Stimulated activated CD4-positive, alpha-beta T cell treated with anti-CD3 and anti-CD28 coated beads, TNF-alpha, amount 100 ng/mL, for 48 hours (primary cell): ENCODE measurements around the gene NLRP13.
"Not testable (repeated sequence)": the region's sequence is repeated elsewhere in the genome, so short reads cannot be mapped to it uniquely, and the experiment has no call there.

Experiments used
- DNase-seq, 3 donors: peaks; one replicate each; pipeline ENCODE4 v3.0.0-alpha.2; 2020; ENCODE audit warnings: low read depth in 3 of 3

Gene NLRP13

GRCh38 chr19:55931936-55932386, at the start of gene NLRP13:
Gene NLRP13 (minus strand): TSS chr19:55932336. CDS start chr19:55932311, 25 bp downstream.
- DNase-seq = no peak

DNA sequence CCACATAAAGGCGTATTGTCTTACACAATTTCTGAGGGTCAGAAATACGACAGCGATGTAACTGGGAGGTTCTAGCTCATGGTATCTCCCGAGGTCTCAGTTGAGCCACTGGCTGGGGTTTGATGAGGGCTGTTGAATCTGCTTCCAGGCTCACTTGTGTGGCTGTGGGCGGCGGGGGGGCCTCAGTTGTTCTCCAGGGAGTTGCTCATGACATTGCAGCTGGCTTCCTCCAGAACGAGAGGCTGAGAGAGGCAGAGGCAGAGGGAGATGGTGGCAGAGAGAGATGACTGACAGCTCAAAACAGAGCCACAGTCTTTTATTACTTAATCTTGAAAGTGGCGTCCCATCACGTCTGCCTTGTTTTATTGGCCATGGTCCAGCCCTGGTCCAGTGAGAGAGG, 48.3 kb upstream of the NLRP13 start:
- no peak for DNase-seq

GRCh38 chr19:55973982-55974381, 41.8 kb upstream of the NLRP13 start:
- DNase-seq = no peak

DNA sequence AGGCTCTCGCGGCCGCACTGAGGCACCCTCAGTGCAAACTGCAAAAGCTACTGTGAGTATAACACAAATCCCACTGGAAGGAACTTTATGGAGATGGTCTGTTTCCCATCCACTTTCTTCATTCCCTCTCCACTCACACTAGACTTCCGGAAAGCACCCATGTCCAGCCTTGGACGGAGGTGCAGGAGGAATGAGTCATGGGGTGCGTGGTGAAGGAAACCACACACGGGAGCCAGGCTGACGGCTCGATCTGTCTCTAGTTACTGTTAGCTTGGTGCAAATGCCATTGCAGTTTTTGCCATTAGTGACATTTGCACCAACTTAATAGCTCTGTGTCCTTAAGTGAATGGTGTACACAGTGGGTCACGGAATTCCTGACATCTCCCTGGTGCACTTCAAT, 30.1 kb upstream of the NLRP13 start:
- no peak for DNase-seq

- no peak for DNase-seq
Measured at GRCh38 chr19:55959996-55960675, 28.0 kb upstream of the NLRP13 start.

DNA sequence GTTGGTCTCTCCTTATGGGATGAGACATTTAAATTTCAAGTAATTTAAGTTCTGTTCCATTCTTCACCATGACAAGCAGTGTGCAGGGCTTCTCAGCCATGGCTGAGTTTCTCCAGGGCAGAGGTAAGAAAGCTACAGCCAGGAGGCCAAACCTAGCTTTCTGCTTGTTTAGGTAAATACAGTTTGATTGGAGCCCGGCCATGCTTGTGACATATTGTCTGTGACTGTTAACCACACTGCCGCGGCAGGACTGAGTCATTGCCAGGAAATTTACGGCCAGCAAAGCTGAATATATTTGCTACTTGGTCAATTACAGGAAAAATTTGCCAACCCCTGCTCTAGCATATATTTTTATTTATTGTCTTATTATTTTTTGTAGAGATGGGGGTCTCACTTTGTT, 26.2 kb upstream of the NLRP13 start:
- DNase-seq = no peak

GRCh38 chr19:55956431-55956830, 24.3 kb upstream of the NLRP13 start:
- no peak for DNase-seq

DNA sequence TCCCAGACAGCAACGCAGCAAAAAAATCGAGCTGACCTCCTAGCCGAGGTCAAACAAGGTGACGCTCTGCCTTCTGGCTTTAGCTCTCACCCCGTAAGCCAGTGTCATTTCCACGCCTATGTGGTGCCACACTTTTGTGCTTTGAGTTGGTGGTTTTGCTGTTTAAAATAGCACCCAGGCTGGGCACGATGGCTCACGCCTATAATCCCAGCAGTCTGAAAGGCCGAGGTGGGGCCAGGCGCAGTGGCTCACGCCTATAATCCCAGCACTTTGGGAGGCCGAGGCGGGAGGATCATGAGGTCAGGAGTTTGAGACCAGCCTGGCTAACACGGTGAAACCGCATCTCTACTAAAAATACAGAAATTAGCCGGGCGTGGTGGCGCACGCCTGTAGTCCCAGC, 18.4 kb upstream of the NLRP13 start:
- not testable (repeated sequence) for DNase-seq

- no peak for DNase-seq
Measured at GRCh38 chr19:55947532-55947931, 15.4 kb upstream of the NLRP13 start, which contains the start of gene NLRP8. Gene NLRP8 (plus strand): TSS chr19:55947832.

- DNase-seq = no peak
Measured at GRCh38 chr19:55940306-55940705, 8.2 kb upstream of the NLRP13 start.

- no peak for DNase-seq
Measured at GRCh38 chr19:55939206-55939605, 7.1 kb upstream of the NLRP13 start.

DNA sequence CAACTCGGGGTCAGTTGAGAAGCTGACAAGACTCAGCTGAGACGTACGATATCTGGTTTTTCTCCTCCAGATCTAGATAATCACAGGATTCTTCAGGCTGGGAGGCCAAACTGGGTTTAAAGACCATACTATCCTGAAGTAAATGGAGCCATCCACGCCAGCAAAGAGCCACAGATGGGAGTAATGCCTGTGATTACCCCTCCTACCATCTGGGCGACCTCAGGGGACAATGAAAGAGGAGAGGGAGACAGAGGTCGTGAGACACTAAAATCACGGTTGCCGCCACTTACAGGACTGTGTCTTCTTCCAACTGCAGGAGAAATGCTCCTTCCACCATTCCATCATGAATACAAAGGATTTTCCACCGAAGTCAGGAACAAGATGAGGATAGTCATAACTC, 3.1 kb upstream of the NLRP13 start:
- DNase-seq = no peak

DNA sequence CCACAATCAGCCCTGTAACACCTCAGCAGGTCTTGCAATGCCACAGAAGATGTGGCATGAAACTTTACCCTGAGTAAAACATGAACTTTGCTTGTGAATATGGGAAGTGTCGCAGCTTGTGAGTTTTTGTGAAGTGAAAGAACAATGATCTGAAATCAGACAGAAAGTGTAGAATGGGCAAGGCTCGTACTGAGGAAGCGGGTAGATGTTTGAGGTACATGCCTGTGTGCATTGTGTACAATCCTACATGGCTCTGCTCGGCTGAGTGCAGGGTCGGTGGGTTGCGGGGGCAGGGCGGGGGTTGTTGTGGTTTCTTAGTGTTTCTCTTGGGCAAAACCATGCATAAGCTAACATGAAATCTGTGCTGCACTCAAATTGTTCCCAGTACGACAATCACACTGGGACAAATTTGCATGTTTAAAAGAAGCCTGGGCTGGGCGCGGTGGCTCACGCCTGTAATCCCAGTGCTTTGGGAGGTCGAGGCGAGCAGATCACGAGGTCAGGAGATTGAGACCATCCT, 1.1 kb downstream of the NLRP13 start:
- DNase-seq = no peak

DNA sequence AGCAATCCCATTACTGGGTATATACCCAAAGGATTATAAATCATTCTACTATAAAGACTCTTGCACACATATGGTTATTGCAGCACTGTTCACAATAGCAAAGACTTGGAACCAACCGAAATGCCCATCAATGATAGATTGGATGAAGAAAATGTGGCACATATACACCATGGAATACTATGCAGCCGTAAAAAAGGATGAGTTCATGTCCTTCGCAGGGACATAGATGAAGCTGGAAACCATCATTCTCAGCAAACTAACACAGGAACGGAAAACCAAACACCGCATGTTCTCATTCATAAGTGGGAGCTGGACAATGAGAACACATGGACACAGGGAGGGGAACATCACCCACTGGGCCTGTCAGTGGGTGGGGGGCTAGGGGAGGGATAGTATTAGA, 2.9 kb downstream of the NLRP13 start:
- not testable (repeated sequence) for DNase-seq

DNA sequence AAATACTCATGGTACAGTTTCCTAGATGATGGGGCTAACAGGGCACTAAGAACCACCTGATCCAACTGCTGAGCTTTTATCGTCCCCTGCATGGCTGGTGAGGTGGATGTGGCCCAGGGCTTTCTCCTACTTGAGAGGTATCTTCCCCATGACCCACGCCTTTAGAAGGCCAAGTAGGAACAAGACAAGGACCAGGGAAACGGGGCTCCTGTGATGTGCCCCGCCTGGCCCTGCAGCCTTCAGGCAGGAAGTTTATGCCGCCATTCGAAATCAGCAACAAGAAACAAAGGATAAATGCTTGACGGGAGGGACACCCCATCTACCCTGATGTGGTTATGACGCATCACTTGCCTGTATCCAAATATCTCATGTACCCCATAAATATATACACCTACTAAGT, 4.1 kb downstream of the NLRP13 start:
- DNase-seq = no peak

DNA sequence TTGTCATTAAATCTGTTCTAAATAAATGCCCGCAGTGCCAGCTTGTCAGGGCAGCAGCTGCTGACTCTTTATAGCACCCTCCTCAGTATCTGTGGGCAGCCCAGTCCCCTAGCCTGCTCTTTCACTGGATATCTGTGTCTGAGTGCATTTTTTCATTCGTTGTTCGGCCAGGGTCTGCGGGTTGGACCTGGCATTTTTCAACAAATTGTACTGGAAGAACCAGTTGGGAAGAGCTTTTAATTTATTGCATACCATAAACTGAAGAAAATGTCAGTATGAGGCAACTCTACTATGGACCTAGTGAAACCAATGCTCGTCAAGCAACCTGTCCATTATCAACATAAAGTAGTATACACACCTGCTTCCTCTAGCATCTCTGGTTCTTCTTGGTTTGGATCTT, 8.6 kb downstream of the NLRP13 start:
- DNase-seq = no peak

DNA sequence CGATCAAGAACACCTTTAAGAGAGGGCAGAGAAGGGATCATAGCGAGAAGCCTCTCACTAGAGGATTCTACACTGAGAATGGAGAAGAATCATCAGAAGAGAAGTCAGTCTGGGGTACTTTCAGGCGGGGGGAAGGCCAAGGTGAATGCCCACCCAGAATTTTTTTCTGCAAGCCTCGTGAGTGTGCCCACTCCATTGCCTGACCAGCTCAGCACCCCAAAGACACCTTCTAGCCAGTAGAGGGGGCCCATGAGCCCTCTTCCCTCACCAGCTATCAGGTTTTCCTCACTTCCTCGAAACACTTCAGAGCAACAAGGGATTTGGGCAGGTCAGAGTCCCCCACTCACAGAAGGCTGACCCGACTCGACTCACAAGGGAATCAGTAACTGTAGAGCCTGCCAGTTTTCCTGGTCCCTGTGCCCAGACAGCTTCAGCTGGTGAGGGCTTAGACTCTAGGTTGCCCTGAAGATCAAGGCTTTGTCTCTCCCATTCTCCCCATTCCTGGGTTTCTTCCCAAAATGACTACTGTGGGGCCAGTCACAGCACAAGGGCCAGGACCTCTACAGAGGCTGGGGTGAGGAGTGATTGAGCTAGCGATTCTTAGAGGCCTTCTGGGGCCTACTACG, 18.4 kb downstream of the NLRP13 start:
- no peak for DNase-seq

DNA sequence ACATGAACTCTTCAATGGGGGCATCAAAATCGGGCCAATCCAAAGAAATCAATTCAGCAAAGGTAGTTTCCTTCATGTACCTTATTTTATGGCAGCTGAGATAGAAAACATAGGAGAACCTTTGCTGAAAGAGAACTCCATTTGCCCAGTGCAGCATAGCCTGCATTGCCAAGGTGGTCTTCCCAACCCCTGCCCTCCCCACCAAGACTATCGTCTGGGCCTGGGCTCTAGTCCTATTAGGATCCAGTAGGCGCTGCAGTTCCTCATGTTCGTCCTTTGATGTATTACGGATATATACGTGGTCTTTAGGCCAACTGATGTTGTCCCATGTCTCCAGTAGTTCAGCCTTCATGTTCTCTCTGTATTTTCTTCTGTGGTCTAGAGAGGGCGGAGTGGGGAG, 19.2 kb downstream of the NLRP13 start:
- no peak for DNase-seq

DNA sequence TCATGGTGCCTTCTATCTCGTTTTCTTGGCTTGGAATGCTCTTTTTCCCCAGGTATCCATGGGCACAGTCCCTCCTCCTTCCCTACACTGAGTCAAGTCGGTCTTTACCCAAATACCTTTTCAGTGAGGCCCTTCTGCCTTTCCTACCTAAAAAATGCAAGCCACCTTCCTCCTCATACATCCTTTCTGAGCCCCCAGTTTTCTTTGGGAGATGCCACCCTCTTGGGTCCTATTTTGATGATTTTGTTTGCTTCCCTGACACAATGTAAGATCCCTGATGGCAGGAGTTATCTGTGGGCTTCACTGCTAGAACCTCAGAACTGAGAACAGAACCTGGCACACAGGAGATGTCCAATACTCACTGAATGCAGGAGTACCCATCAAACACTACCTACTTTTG, 22.3 kb downstream of the NLRP13 start:
- no peak for DNase-seq

DNA sequence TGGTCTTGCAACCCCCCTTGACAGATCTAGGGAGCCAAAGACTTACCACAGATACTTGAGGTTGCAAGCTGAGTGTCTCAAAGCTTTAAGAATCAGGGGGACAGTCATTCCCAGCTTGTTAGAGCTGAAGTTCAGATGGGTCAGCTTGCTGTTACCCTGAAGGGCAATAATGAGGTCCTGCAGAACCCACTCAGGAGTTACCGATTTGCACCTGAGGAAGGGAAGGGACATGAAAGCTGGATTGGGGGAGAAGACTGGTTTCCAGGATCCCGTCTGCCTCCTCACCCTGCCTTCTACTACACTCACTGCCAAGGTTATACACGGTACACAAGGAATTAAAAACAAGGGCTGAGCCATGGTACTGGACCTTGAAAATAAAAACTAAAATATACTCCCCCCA, 24.4 kb downstream of the NLRP13 start:
- no peak for DNase-seq

DNA sequence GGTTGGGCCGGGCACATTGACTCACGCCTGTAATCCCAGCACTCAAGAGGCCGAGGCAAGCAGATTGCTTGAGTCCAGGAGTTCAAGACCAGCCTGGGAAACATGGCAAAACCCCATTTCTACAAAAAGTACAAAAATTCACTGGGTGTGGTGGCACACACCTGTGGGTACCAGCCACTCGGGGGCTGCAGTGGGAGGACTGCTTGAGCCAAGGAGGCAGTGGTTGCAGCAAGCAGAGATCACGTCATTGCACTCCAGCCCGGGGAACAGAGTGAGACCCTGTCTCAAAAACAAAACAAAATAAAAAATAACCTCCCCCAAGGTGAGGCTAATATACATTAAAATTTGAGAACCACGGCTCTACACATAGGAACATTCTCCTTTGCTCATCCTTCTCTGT, 24.9 kb downstream of the NLRP13 start:
- no peak for DNase-seq

DNA sequence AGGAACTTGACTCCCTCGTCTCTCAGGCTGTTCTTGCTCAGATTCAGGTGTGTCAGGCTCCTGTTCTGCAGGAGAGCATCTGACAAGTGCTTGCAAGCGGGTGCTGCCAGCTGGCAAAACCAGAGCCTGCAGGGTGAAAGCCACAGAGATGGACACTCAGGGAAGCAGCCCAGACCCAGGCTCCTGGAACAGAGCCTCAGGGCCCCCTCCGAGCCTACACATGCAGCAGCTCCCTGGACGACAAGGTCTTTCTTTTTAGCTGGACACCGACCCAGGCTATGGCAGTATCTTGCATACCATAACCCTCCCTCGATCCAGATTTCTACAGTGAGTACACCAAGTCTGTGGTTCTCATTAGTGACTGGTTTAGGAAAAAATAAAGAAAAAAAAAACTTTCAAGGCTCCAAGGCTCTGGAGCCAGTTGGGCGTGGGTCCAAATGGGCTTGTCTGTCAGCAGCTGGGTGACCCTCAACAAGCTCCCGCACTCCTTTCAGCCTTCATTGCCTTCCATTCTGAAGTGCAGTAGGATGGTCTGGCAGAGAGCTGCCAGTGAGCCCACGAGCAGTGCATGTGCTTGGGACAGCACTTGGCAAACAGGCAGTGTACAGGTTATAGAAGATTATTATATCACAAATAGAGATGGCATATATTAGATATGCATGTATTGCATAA, 29.9 kb downstream of the NLRP13 start:
- no peak for DNase-seq
